ENCODE results near the gene POU3F3.

POU3F3 gene

GRCh38 chr2:104856086-104856972, 2.4 kb downstream of the POU3F3 start:
- H3K27ac ChIP-seq, result no peak overlapping the region
- DNase-seq (ENCODE audit: low read depth, low spot score), result no peak
- TF ChIP-seq EZH2 (IDR thresholded peaks at IDR 0.05) (no peak), FOXP2 (optimal IDR thresholded peaks at IDR 0.05; ENCODE audit: control extremely low read depth, extremely low read length, insufficient read depth) (no peak), POLR2AphosphoS5 (IDR thresholded peaks at IDR 0.05; ENCODE audit: borderline replicate concordance, low read depth, low read length) (no peak)
- H3K4me3 ChIP-seq, result no peak overlapping the region
- H3K9me3 ChIP-seq (ENCODE audit: low read depth, low read length), result no peaks in the 10 kb centered on the region
- H3K9ac ChIP-seq (ENCODE audit: insufficient read length), result no peak overlapping the region
- H3K36me3 ChIP-seq (ENCODE audit: insufficient read depth, low read length), result no peaks in the 10 kb centered on the region

DNA sequence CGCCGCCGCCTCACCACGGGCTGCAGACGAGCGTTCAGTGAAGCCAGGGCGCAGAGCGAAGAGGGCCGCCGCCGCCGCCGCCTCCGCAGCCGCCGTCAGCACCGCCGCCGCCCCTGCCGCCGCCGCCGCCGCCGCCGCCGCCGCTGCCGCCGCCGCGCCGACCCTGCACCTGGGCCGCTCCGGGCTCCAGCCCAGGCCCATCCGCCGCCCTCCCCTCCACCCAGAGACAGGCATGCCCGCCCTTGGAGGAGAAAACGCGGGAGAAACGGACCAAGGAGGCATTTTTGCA, 3.0 kb downstream of the POU3F3 start:
- no peak overlapping the region for H3K27ac ChIP-seq
- DNase-seq (ENCODE audit: low read depth, low spot score), result no peak
- TF ChIP-seq FOXP2 (optimal IDR thresholded peaks at IDR 0.05; ENCODE audit: control extremely low read depth, extremely low read length, insufficient read depth) (no peak), EZH2 (IDR thresholded peaks at IDR 0.05) (no peak), POLR2AphosphoS5 (IDR thresholded peaks at IDR 0.05; ENCODE audit: borderline replicate concordance, low read depth, low read length) (no peak)
- H3K36me3 ChIP-seq (ENCODE audit: insufficient read depth, low read length), result no peaks in the 10 kb centered on the region
- H3K9ac ChIP-seq (ENCODE audit: insufficient read length), result no peak overlapping the region
- H3K4me3 ChIP-seq, result no peak overlapping the region
- no peaks in the 10 kb centered on the region for H3K9me3 ChIP-seq (ENCODE audit: low read depth, low read length)

- no peak for DNase-seq (ENCODE audit: low read depth, low spot score)
- Histone ChIP-seq H3K27ac (no peak overlapping the region), H3K9me3 (ENCODE audit: low read depth, low read length) (no peaks in the 10 kb centered on the region), H3K9ac (ENCODE audit: insufficient read length) (no peak overlapping the region), H3K4me3 (no peak overlapping the region), H3K36me3 (ENCODE audit: insufficient read depth, low read length) (no peaks in the 10 kb centered on the region)
- TF ChIP-seq FOXP2 (optimal IDR thresholded peaks at IDR 0.05; ENCODE audit: control extremely low read depth, extremely low read length, insufficient read depth), result no peak
- TF ChIP-seq EZH2 (IDR thresholded peaks at IDR 0.05), result no peak
- no peak for TF ChIP-seq POLR2AphosphoS5 (IDR thresholded peaks at IDR 0.05; ENCODE audit: borderline replicate concordance, low read depth, low read length)
Observed at GRCh38 chr2:104857262-104858005, 3.5 kb downstream of the POU3F3 start.

- no peak overlapping the region for H3K9ac ChIP-seq (ENCODE audit: insufficient read length)
- no peaks in the 10 kb centered on the region for H3K9me3 ChIP-seq (ENCODE audit: low read depth, low read length)
- DNase-seq (ENCODE audit: low read depth, low spot score), result no peak
- H3K36me3 ChIP-seq (ENCODE audit: insufficient read depth, low read length), result no peaks in the 10 kb centered on the region
- H3K4me3 ChIP-seq, result no peak overlapping the region
- H3K27ac ChIP-seq, result no peak overlapping the region
- TF ChIP-seq EZH2 (IDR thresholded peaks at IDR 0.05), result no peak
- TF ChIP-seq POLR2AphosphoS5 (IDR thresholded peaks at IDR 0.05; ENCODE audit: borderline replicate concordance, low read depth, low read length), result no peak
- TF ChIP-seq FOXP2 (optimal IDR thresholded peaks at IDR 0.05; ENCODE audit: control extremely low read depth, extremely low read length, insufficient read depth), result no peak
Observed at GRCh38 chr2:104858006-104858978, 4.4 kb downstream of the POU3F3 start.

GRCh38 chr2:104859291-104859765, 5.4 kb downstream of the POU3F3 start:
- no peak overlapping the region for H3K27ac ChIP-seq
- no peaks in the 10 kb centered on the region for H3K9me3 ChIP-seq (ENCODE audit: low read depth, low read length)
- H3K36me3 ChIP-seq (ENCODE audit: insufficient read depth, low read length), result no peaks in the 10 kb centered on the region
- no peak for DNase-seq (ENCODE audit: low read depth, low spot score)
- TF ChIP-seq FOXP2 (optimal IDR thresholded peaks at IDR 0.05; ENCODE audit: control extremely low read depth, extremely low read length, insufficient read depth) (no peak), EZH2 (IDR thresholded peaks at IDR 0.05) (no peak), POLR2AphosphoS5 (IDR thresholded peaks at IDR 0.05; ENCODE audit: borderline replicate concordance, low read depth, low read length) (no peak)
- H3K4me3 ChIP-seq, result no peak overlapping the region
- no peak overlapping the region for H3K9ac ChIP-seq (ENCODE audit: insufficient read length)

DNA sequence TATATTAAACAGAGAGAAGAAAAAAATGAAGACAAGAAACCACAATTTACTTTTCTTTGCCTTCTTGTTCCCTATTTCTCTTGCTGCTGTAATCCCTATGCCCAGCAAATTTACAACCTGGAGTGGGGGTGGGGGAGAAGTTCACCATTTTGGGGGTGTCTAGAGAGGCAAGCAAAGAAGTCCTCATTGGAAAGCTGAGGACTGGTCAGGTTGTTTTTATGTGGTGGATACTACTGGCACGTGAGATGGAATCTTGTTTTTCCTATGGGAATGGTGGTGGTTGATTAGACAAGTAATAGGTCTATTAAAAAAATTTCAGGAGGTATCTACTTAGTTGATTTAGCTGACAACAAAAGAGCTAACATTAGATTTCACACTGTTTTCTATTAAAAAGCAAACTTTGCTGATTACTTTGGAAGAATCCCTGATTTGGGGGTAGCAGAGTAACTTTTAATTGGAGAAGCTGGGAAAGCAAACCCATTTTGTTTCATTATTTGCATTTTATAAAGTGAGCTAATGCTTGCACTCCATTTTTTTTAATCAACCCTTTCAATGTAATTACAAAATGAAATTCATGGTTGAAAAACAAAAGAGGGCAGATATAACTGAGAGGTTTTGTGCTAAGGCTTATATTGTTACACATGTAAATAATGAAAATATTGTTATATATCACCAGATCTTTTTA, 6.0 kb downstream of the POU3F3 start:
- no peak for TF ChIP-seq FOXP2 (optimal IDR thresholded peaks at IDR 0.05; ENCODE audit: control extremely low read depth, extremely low read length, insufficient read depth)
- H3K36me3 ChIP-seq (ENCODE audit: insufficient read depth, low read length), result no peaks in the 10 kb centered on the region
- no peaks in the 10 kb centered on the region for H3K9me3 ChIP-seq (ENCODE audit: low read depth, low read length)
- no peak overlapping the region for H3K27ac ChIP-seq
- DNase-seq (ENCODE audit: low read depth, low spot score), result no peak
- H3K9ac ChIP-seq (ENCODE audit: insufficient read length), result no peak overlapping the region
- H3K4me3 ChIP-seq, result no peak overlapping the region

DNA sequence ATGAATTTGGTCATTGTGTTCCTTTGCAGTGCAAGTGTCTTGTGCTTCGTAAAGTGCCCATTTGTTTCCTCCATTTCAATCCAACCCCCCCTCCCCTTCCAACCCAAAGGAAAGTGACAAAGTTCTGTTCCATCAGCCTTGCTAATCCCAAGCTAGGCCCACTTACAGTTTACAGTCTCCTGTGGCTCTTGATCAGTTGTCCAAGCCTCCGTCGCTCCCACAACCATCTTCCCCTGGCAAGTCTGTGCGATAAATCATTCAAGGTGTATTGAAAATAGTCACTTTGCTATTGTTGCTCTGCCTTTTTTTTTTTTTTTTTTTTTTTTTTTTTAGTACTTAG, 6.5 kb downstream of the POU3F3 start:
- H3K9me3 ChIP-seq (ENCODE audit: low read depth, low read length), result no peaks in the 10 kb centered on the region
- TF ChIP-seq FOXP2 (optimal IDR thresholded peaks at IDR 0.05; ENCODE audit: control extremely low read depth, extremely low read length, insufficient read depth) (no peak), EZH2 (IDR thresholded peaks at IDR 0.05) (no peak), POLR2AphosphoS5 (IDR thresholded peaks at IDR 0.05; ENCODE audit: borderline replicate concordance, low read depth, low read length) (no peak)

More for the DNA sequence above, 6.5 kb downstream of the POU3F3 start:
- Histone ChIP-seq H3K9ac (ENCODE audit: insufficient read length) (no peak overlapping the region), H3K27ac (no peak overlapping the region), H3K4me3 (no peak overlapping the region), H3K36me3 (ENCODE audit: insufficient read depth, low read length) (no peaks in the 10 kb centered on the region)
- DNase-seq (ENCODE audit: low read depth, low spot score), result no peak

All from SK-N-MC (cell line).